ENCODE data around the gene APOO.

DNA sequence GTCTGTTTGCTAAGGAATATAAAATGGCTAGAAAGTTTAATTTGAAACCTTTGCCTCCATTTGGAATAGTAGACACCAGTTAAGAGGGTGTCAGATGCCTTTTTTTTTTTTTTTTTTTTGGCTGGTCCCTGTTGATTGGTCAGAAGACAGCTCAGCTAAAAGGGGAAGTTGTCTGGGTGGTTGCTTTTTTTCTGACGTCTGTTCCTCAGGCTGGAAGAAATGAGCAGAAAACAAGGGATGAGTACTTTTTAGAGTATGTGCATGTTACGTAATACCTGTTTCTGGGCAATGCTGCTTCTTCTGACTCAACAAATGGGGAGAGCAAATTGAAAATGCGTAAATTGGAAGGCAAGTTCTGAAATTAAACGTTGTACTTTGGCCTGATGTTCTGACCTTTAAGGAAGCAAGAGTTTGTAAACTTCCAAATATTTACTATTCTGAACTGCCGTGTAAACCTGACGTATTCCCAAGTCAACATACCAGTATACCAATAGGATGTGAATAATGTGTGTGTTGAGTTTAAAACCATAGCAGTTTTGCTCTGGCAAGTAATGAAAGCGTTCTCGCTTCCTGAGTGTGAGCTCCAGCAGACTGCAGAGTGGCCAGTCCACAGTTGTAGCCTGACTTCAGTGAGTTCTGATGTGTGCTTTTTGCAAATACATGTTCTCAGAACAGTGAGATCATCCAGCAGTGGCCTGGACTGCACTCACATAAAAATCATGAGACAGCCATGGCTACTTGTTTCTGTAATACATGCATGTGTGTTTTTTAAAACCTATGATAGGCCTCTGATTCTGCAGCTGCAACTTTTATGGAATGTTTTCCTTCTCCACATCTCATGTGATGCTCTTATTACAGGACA, 123.0 kb downstream of the APOO start:
- TF ChIP-seq, protein P1, sequence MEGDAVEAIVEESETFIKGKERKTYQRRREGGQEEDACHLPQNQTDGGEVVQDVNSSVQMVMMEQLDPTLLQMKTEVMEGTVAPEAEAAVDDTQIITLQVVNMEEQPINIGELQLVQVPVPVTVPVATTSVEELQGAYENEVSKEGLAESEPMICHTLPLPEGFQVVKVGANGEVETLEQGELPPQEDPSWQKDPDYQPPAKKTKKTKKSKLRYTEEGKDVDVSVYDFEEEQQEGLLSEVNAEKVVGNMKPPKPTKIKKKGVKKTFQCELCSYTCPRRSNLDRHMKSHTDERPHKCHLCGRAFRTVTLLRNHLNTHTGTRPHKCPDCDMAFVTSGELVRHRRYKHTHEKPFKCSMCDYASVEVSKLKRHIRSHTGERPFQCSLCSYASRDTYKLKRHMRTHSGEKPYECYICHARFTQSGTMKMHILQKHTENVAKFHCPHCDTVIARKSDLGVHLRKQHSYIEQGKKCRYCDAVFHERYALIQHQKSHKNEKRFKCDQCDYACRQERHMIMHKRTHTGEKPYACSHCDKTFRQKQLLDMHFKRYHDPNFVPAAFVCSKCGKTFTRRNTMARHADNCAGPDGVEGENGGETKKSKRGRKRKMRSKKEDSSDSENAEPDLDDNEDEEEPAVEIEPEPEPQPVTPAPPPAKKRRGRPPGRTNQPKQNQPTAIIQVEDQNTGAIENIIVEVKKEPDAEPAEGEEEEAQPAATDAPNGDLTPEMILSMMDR (IDR thresholded peaks at IDR 0.05 in 2 of 3, conservative IDR thresholded peaks at IDR 0.05 in 1 of 3; ENCODE audit: borderline replicate concordance in 1 of 3, insufficient read depth in 1 of 3, low read depth in 2 of 3, low read length in 2 of 3): no peak
- TF ChIP-seq SRF (IDR thresholded peaks at IDR 0.05; ENCODE audit: low read depth): no peak
- no peak for TF ChIP-seq POLR2A (IDR thresholded peaks at IDR 0.05; ENCODE audit: borderline replicate concordance, extremely low read depth, insufficient read depth, insufficient read length)
- TF ChIP-seq YY1 (IDR thresholded peaks at IDR 0.05; ENCODE audit: extremely low read depth, insufficient replicate concordance, low read depth, low read length): no peak
- TF ChIP-seq ZNF274 (IDR thresholded peaks at IDR 0.05; ENCODE audit: low read depth, low read length): no peak
- no peak for TF ChIP-seq EZH2phosphoT487 (IDR thresholded peaks at IDR 0.05; ENCODE audit: borderline replicate concordance)
- no peak for TF ChIP-seq EZH2 (IDR thresholded peaks at IDR 0.05)
- TF ChIP-seq, protein P2, sequence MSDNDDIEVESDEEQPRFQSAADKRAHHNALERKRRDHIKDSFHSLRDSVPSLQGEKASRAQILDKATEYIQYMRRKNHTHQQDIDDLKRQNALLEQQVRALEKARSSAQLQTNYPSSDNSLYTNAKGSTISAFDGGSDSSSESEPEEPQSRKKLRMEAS (IDR thresholded peaks at IDR 0.05): no peak
- TF ChIP-seq, protein P3, sequence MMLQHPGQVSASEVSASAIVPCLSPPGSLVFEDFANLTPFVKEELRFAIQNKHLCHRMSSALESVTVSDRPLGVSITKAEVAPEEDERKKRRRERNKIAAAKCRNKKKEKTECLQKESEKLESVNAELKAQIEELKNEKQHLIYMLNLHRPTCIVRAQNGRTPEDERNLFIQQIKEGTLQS (IDR thresholded peaks at IDR 0.05): no peak
- no peak for TF ChIP-seq JUND (IDR thresholded peaks at IDR 0.05)
- TF ChIP-seq POLR2AphosphoS5 (IDR thresholded peaks at IDR 0.05; ENCODE audit: low read depth, low read length): peak; percentile 33
- no peak for TF ChIP-seq RAD21 (IDR thresholded peaks at IDR 0.05; ENCODE audit: low read depth)
- TF ChIP-seq TCF7L2 (IDR thresholded peaks at IDR 0.05; ENCODE audit: borderline replicate concordance, extremely low read depth, insufficient read depth, insufficient read length): no peak

Measured in HCT116 (cell line).